Parathyroid adenoma (tissue), 2 donors: ENCODE measurements around the gene PPP6R2.

ENCODE experiments used
- H2AFZ ChIP-seq: fragments of 300-600 bp; sonication (generic); one replicate; pipeline ENCODE4 v1.7.0; 2017; ENCODE audit warnings: antibody characterized with exemption, mild to moderate bottlenecking
- H3K27ac ChIP-seq: fragments of 300-600 bp; sonication (generic); one replicate; pipeline ENCODE4 v1.7.0; 2017
- H3K27me3 ChIP-seq: fragments of 300-600 bp; sonication (generic); one replicate; pipeline ENCODE4 v1.7.0; 2017; ENCODE audit warnings: low read length; ENCODE audit not compliant: control insufficient read depth, insufficient read depth
- H3K36me3 ChIP-seq: fragments of 300-600 bp; sonication (generic); one replicate; pipeline ENCODE4 v1.7.0; 2017; ENCODE audit warnings: low read length; ENCODE audit not compliant: control insufficient read depth, insufficient read depth
- H3K4me1 ChIP-seq: fragments of 300-600 bp; sonication (generic); one replicate; pipeline ENCODE4 v1.7.0; 2017; ENCODE audit warnings: control low read depth
- H3K4me2 ChIP-seq: fragments of 300-600 bp; sonication (generic); one replicate; pipeline ENCODE4 v1.7.0; 2017; ENCODE audit warnings: low read length
- H3K4me3 ChIP-seq: fragments of 300-600 bp; sonication (generic); one replicate; pipeline ENCODE4 v1.7.0; 2017; ENCODE audit warnings: low read depth, low read length
- H3K79me2 ChIP-seq: fragments of 300-600 bp; sonication (generic); one replicate; pipeline ENCODE4 v1.7.0; 2017; ENCODE audit warnings: control low read depth
- H3K9ac ChIP-seq: fragments of 300-600 bp; sonication (generic); one replicate; pipeline ENCODE4 v1.7.0; 2017; ENCODE audit warnings: mild to moderate bottlenecking
- H3K9me3 ChIP-seq: fragments of 300-600 bp; sonication (generic); one replicate; pipeline ENCODE4 v1.7.0; 2017; ENCODE audit warnings: low read length; ENCODE audit not compliant: control insufficient read depth
- TF ChIP-seq, protein P1 (sequence below): fragments of 300-600 bp; sonication (generic); IDR thresholded peaks from one replicate; pipeline ENCODE4 v1.7.0; 2017; ENCODE audit warnings: antibody characterized with exemption, mild to moderate bottlenecking
- donor health status: primary hyperparathyroidism.

Gene PPP6R2

DNA sequence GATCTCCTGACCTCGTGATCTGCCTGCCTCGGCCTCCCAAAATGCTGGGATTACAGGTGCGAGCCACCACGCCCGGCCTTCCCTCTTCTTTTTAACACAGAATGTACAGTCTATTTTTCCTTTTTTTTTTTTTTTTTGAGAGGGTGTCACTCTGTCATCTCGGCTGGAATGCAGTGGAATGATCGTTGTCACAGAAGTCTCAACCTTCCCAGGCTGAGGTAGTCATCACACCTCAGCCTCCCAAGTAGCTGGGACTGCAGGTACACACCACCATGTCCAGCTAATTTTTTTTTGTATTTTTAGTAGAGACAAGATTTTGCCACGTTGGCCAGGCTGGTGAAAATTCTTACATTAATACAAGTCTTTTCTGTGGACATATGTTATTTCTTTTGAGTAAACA lies 13.1 kb downstream of the PPP6R2 start:
- H3K27ac ChIP-seq: no peak overlapping the region
- H3K9me3 ChIP-seq: no peaks in the 10 kb centered on the region
- peaks cover 8% of the 10 kb centered on the region for H3K79me2 ChIP-seq
- no peak overlapping the region for H3K4me3 ChIP-seq
- no peak overlapping the region for H2AFZ ChIP-seq
- TF ChIP-seq, protein P1, sequence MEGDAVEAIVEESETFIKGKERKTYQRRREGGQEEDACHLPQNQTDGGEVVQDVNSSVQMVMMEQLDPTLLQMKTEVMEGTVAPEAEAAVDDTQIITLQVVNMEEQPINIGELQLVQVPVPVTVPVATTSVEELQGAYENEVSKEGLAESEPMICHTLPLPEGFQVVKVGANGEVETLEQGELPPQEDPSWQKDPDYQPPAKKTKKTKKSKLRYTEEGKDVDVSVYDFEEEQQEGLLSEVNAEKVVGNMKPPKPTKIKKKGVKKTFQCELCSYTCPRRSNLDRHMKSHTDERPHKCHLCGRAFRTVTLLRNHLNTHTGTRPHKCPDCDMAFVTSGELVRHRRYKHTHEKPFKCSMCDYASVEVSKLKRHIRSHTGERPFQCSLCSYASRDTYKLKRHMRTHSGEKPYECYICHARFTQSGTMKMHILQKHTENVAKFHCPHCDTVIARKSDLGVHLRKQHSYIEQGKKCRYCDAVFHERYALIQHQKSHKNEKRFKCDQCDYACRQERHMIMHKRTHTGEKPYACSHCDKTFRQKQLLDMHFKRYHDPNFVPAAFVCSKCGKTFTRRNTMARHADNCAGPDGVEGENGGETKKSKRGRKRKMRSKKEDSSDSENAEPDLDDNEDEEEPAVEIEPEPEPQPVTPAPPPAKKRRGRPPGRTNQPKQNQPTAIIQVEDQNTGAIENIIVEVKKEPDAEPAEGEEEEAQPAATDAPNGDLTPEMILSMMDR: no peak
- no peaks in the 10 kb centered on the region for H3K36me3 ChIP-seq
- no peak overlapping the region for H3K4me2 ChIP-seq
- H3K9ac ChIP-seq: no peak overlapping the region
- no peaks in the 10 kb centered on the region for H3K4me1 ChIP-seq
- H3K27me3 ChIP-seq: no peaks in the 10 kb centered on the region

DNA sequence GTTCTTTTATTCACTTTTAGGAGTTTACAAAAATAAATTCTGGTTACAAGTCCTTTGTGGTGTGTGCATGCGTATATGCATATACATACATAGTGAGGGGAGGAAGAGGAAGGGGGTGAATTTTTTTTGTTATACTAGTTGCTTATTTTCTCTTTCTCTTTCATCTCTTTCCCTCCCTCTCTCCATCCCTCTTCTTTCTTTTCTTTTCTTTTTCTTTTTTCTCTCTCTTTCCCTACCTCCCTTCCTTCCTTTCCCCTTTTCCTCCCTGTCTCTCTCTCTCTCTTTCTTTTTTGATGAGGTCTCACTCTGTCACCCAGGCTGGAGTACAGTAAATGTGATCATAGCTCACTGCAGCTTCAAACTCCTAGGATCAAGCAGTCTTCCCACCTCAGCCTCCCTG lies 14.1 kb downstream of the PPP6R2 start:
- Histone ChIP-seq H3K9ac (no peak overlapping the region), H3K4me3 (no peak overlapping the region), H3K9me3 (no peaks in the 10 kb centered on the region)

DNA sequence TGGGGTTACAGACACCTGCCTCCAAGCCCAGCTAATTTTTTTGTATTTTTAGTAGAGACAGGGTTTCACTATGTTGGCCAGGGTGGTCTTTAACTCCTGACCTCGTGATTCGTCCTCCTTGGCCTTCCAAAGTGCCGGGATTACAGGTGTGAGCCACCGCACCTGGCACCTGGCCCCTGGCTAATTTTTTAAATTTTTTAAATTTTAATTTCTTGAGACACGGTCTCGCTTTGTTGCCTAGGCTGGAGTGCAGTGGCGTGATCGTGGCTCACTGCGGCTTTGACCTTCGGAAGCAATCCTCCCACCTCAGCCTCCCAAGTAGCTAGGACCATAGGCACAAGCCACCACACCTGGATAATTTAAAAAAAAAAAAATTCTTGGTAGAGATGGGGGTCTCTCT lies 14.6 kb downstream of the PPP6R2 start:
- Histone ChIP-seq H3K9ac (no peak overlapping the region), H3K79me2 (peaks cover 15% of the 10 kb centered on the region), H3K27ac (no peak overlapping the region), H3K27me3 (no peaks in the 10 kb centered on the region), H3K4me2 (no peak overlapping the region), H2AFZ (no peak overlapping the region), H3K4me3 (no peak overlapping the region), H3K4me1 (no peaks in the 10 kb centered on the region), H3K36me3 (no peaks in the 10 kb centered on the region), H3K9me3 (no peaks in the 10 kb centered on the region)
- TF ChIP-seq, protein P1: no peak

More for the DNA sequence above, 14.1 kb downstream of the PPP6R2 start:
- peaks cover 13% of the 10 kb centered on the region for H3K79me2 ChIP-seq
- H3K27ac ChIP-seq: no peak overlapping the region
- no peaks in the 10 kb centered on the region for H3K27me3 ChIP-seq
- H2AFZ ChIP-seq: no peak overlapping the region
- no peaks in the 10 kb centered on the region for H3K4me1 ChIP-seq
- H3K36me3 ChIP-seq: no peaks in the 10 kb centered on the region
- TF ChIP-seq, protein P1: no peak
- H3K4me2 ChIP-seq: no peak overlapping the region

DNA sequence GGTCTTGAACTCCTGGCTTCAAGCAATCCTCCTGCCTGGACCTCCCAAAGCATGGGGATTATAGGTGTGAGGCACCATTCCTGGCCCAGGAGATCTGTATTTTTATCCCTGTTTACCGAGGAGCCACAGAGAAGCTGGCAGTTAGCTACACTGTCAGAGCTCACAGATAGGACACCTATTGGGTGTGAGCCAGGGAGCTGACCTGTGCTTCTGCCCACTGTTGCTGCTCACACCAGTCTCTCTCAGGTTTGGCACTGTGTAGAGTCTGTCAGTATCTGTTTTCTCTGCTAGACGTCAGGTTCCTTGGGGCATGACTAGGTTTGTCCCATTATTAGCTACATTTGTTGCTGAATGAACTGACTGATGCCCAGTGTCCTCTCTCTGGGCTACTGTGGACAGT lies 17.5 kb downstream of the PPP6R2 start:
- Histone ChIP-seq H2AFZ (no peak overlapping the region), H3K36me3 (no peaks in the 10 kb centered on the region), H3K4me2 (no peak overlapping the region), H3K4me3 (no peak overlapping the region), H3K79me2 (peaks cover 16% of the 10 kb centered on the region), H3K9ac (no peak overlapping the region), H3K27me3 (no peaks in the 10 kb centered on the region), H3K9me3 (no peaks in the 10 kb centered on the region), H3K27ac (no peak overlapping the region), H3K4me1 (no peaks in the 10 kb centered on the region)
- TF ChIP-seq, protein P1: no peak

DNA sequence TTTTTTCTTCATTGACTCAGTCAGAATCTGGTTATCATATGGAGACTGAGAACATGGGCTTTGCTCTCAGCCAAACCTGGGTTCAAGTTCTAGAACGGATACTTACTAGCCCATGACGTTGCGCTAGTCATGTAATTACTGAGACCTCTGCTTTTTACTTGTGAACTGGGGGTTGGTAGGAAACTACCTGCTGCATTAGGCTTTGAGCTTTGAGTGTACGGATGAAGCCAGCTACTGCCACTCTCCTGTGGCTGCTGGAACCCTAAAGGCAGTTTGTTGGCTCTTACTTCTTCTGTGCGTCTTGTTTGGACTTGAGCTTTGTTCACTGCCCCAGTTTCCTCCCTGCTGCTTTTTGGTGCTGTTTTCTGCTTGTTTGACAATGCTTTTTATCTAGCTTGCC lies 18.1 kb downstream of the PPP6R2 start:
- no peak overlapping the region for H3K4me3 ChIP-seq
- H2AFZ ChIP-seq: no peak overlapping the region
- H3K9me3 ChIP-seq: no peaks in the 10 kb centered on the region
- H3K79me2 ChIP-seq: peaks cover 16% of the 10 kb centered on the region
- no peak overlapping the region for H3K9ac ChIP-seq
- no peaks in the 10 kb centered on the region for H3K27me3 ChIP-seq
- no peak overlapping the region for H3K27ac ChIP-seq
- H3K4me1 ChIP-seq: no peaks in the 10 kb centered on the region
- TF ChIP-seq, protein P1: no peak
- H3K4me2 ChIP-seq: no peak overlapping the region
- no peaks in the 10 kb centered on the region for H3K36me3 ChIP-seq
